Middle frontal gyrus (tissue), 1 donor: ENCODE measurements around the gene FAM111B.

Experiments used
- DNase-seq: peaks from one replicate; pipeline ENCODE4 v3.0.0-alpha.2; 2015; ENCODE audit warnings: low spot score; ENCODE audit errors: extremely low spot score

The FAM111B gene

GRCh38 chr11:59154610-59155009 lies 47.6 kb downstream of the FAM111B start:
- no peak for DNase-seq

GRCh38 chr11:59157433-59157832 lies 50.4 kb downstream of the FAM111B start:
- DNase-seq: no peak

- DNase-seq: peak; percentile 40
Measured at GRCh38 chr11:59158206-59159068, 51.4 kb downstream of the FAM111B start.

- DNase-seq: no peak
Measured at GRCh38 chr11:59164028-59164427, 57.0 kb downstream of the FAM111B start.

- DNase-seq: peak; percentile 91
Measured at GRCh38 chr11:59171508-59172322, 64.7 kb downstream of the FAM111B start, which contains the start of gene DTX4. Gene DTX4 (plus strand): TSS chr11:59172132. CDS start chr11:59172596, 464 bp downstream.

- DNase-seq: no peak
Measured at GRCh38 chr11:59172345-59173079, 65.5 kb downstream of the FAM111B start.

- DNase-seq: peak; percentile 38
Measured at GRCh38 chr11:59173080-59173963, 66.3 kb downstream of the FAM111B start.

GRCh38 chr11:59173964-59174663 lies 67.1 kb downstream of the FAM111B start:
- no peak for DNase-seq

GRCh38 chr11:59174664-59175033 lies 67.6 kb downstream of the FAM111B start:
- DNase-seq: no peak

- DNase-seq: no peak
Measured at GRCh38 chr11:59175091-59175501, 68.1 kb downstream of the FAM111B start.

- no peak for DNase-seq
Measured at GRCh38 chr11:59176330-59176729, 69.3 kb downstream of the FAM111B start.
